HepG2 (cell line): ENCODE results near the gene SAMD14. TPM values are rescaled to one million over a fixed set of nuclear protein-coding genes. Genes with fewer than 3 reads are reported as not detected.

Experiments
- FOXK1 ChIP-seq: sonication (generic); formaldehyde crosslinking; IDR thresholded peaks from 2 replicates; pipeline ENCODE4 v1.4.0; 2020; ENCODE audit warnings: low read depth, missing genetic modification reagents, borderline replicate concordance
- HNF4G ChIP-seq, 2 experiments: sonication (generic) in 1 of 2; formaldehyde crosslinking in 1 of 2; IDR thresholded peaks; 2 replicates each; pipeline versions ENCODE4 v1.4.0 to v1.6.1; 2011 to 2020; ENCODE audit warnings: borderline replicate concordance in 2 of 2, low read depth in 2 of 2, mild to moderate bottlenecking in 2 of 2, low read length in 1 of 2, missing genetic modification reagents in 1 of 2, moderate library complexity in 1 of 2
- IKZF1 ChIP-seq: fragments of 450-650 bp; IDR thresholded peaks from 2 replicates; pipeline ENCODE4 v1.7.1; 2016
- MAFF ChIP-seq: IDR thresholded peaks from 2 replicates; pipeline ENCODE4 v1.6.1; 2011; ENCODE audit warnings: low read depth, low read length, improper control_type of control experiment
- MATR3 ChIP-seq: sonication (generic); formaldehyde crosslinking; IDR thresholded peaks from 2 replicates; pipeline ENCODE4 v1.4.0; 2020; ENCODE audit warnings: missing genetic modification reagents
- NCOA2 ChIP-seq: sonication (generic); formaldehyde crosslinking; IDR thresholded peaks from 2 replicates; pipeline ENCODE4 v1.8.0; 2022; ENCODE audit warnings: inconsistent platforms
- NCOR1 ChIP-seq: fragments of 200-600 bp; sonication (generic); IDR thresholded peaks from 2 replicates; pipeline ENCODE4 v1.7.0; 2017; ENCODE audit warnings: antibody characterized with exemption, low read length, borderline replicate concordance
- POLR2A ChIP-seq, 2 experiments: IDR thresholded peaks; 2 replicates each; pipeline ENCODE4 v1.6.1; 2011; ENCODE audit warnings: low read depth in 2 of 2, low read length in 2 of 2, mild to moderate bottlenecking in 1 of 2, moderate library complexity in 1 of 2; ENCODE audit not compliant: insufficient read depth in 1 of 2
- STAT5B ChIP-seq: sonication (generic); formaldehyde crosslinking; IDR thresholded peaks from 2 replicates; pipeline ENCODE4 v1.4.0; 2020; ENCODE audit warnings: missing genetic modification reagents
- TAF15 ChIP-seq: fragments of 200-400 bp; formaldehyde crosslinking; IDR thresholded peaks from one replicate; pipeline ENCODE4 v1.6.1; 2018; ENCODE audit warnings: mild to moderate bottlenecking, low read depth, low read length; ENCODE audit not compliant: poor library complexity, severe bottlenecking
- TBP ChIP-seq: sonication (generic); formaldehyde crosslinking; IDR thresholded peaks from 2 replicates; pipeline ENCODE4 v1.5.0; 2020; ENCODE audit warnings: missing genetic modification reagents
- YY1 ChIP-seq: IDR thresholded peaks from 2 replicates; pipeline ENCODE4 v1.6.1; 2011; ENCODE audit warnings: low read length, low read depth, moderate library complexity, mild to moderate bottlenecking; ENCODE audit not compliant: insufficient read depth, insufficient replicate concordance
- ZFP37 ChIP-seq: sonication (generic); formaldehyde crosslinking; IDR thresholded peaks from 2 replicates; pipeline ENCODE4 v1.4.0; 2020; ENCODE audit warnings: missing genetic modification reagents, borderline replicate concordance
- ZNF224 ChIP-seq: sonication (generic); formaldehyde crosslinking; IDR thresholded peaks from 2 replicates; pipeline ENCODE4 v1.5.0; 2020; ENCODE audit warnings: mild to moderate bottlenecking, missing genetic modification reagents
- ZNF256 ChIP-seq: sonication (generic); formaldehyde crosslinking; conservative IDR thresholded peaks from 2 replicates; pipeline ENCODE4 v1.4.0; 2020; ENCODE audit warnings: missing genetic modification reagents
- ZNF3 ChIP-seq: IDR thresholded peaks from 2 replicates; pipeline ENCODE4 v1.7.0; 2017; ENCODE audit warnings: inconsistent platforms
- ZNF501 ChIP-seq: sonication (generic); formaldehyde crosslinking; IDR thresholded peaks from 2 replicates; pipeline ENCODE4 v1.5.1; 2020; ENCODE audit warnings: mild to moderate bottlenecking, moderate library complexity, missing genetic modification reagents
- ZNF589 ChIP-seq: sonication (generic); formaldehyde crosslinking; conservative IDR thresholded peaks from 2 replicates; pipeline ENCODE4 v1.8.0; 2022; ENCODE audit warnings: mild to moderate bottlenecking, moderate library complexity, missing genetic modification reagents
- ZNF670 ChIP-seq: sonication (generic); formaldehyde crosslinking; IDR thresholded peaks from 2 replicates; pipeline ENCODE4 v1.8.0; 2022; ENCODE audit warnings: mild to moderate bottlenecking, missing genetic modification reagents, borderline replicate concordance
- ZSCAN20 ChIP-seq: sonication (generic); formaldehyde crosslinking; IDR thresholded peaks from 2 replicates; pipeline ENCODE4 v1.4.0; 2020; ENCODE audit warnings: missing genetic modification reagents, mild to moderate bottlenecking, borderline replicate concordance
- polyA plus RNA-seq, 8 experiments: library from polyadenylated mRNA; depleted of rRNA in 3 of 8; stranded (reverse) in 7 of 8; unstranded in 1 of 8; fragments of >200 nt; fragmentation: Illumina TruSeq in 4 of 8; extraction: Trizol in 4 of 8; gene quantifications; 2 replicates each; pipeline versions ENCODE4 v1.2.1 to v1.2.3, GENCODE V29; 2011 to 2016; ENCODE audit warnings: low read depth in 4 of 8, missing spikeins in 1 of 8, mixed read lengths in 1 of 8; ENCODE audit not compliant: insufficient read depth in 1 of 8
- total RNA-seq, 5 experiments: library from RNA; depleted of rRNA; stranded (reverse); fragments of >200 nt; fragmentation: Illumina TruSeq; extraction: Trizol; gene quantifications; 2 replicates each; pipeline ENCODE4 v1.2.3, GENCODE V29; 2016; ENCODE audit warnings: low read depth in 1 of 5
- TF ChIP-seq, protein P1 (sequence below): sonication (generic); formaldehyde crosslinking; IDR thresholded peaks from 2 replicates; pipeline ENCODE4 v1.5.0; 2020; ENCODE audit warnings: mild to moderate bottlenecking, missing genetic modification reagents
- TF ChIP-seq, protein P2 (sequence below): sonication (generic); formaldehyde crosslinking; IDR thresholded peaks from 2 replicates; pipeline ENCODE4 v1.5.1; 2020; ENCODE audit warnings: mild to moderate bottlenecking, missing genetic modification reagents
- TF ChIP-seq, protein P3 (sequence below): sonication (generic); formaldehyde crosslinking; IDR thresholded peaks from 2 replicates; pipeline ENCODE4 v1.5.0; 2020; ENCODE audit warnings: missing genetic modification reagents, mild to moderate bottlenecking, borderline replicate concordance

Gene SAMD14
- total and polyA plus RNA-seq, 2 of the 13 experiments (the other 11 are each of a cell fraction or from before 2014, with no cell fraction given), result 0.07 to 0.22 TPM

DNA sequence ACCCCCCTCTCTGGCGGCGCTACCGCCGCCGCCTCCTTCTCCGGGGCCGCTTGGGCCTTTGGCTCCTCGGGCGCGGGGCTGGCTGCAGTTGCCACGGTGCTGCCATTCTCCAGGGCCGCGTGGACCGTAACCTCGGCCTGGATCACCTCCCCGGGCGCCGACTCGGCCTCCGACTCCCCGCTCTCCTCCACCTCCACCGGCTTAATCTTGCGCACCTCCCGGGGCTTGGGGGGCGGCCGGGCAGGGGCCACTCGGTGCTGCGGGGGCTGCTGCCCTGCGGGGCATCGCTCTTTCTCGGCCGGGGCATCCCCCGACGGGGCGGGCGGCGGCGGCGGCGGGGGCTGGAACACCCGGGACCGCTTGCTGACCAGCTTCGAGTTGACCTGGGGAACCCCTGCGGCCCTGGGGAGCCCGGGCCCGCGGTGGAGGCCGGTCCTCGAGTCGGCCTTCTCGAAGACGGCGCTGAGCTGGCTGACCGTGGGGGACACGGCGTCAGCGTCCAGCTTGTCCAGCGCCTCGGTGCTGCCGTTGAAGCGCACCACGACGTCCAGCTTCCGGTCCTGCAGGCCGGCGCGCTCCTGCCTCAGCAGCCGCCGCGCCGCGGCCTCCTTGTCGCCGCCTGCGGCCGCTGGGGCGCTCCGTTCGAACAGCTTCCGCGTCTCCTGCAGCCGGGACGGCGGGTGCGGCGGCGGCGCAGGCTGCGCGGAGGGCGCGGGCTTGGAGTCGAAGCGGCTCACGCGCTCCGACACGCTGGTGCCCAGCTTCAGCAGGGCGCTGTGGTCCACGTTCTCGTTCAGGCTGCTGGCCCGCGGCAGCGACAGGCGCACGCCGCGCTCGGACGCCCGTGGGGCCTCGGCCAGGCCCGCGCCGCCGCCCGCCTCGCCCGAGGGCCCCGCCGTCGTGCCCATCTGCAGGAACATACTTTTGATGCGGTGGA, 19.7 kb upstream of the SAMD14 start (continued):
- no peak for TF ChIP-seq ZFP37 (CRISPR knock-in tag)
- TF ChIP-seq IKZF1, result no peak
- TF ChIP-seq ZNF670 (CRISPR knock-in tag), result no peak; the same call in 1 of the 2 replicates
- no peak for TF ChIP-seq ZSCAN20 (CRISPR knock-in tag)
- TF ChIP-seq TBP, result no peak
- 0 out of 2 replicates have a peak, but pooled peaks have one; percentile 31 for TF ChIP-seq ZNF224
- no peak for TF ChIP-seq NCOA2 (CRISPR knock-in tag)
- TF ChIP-seq HNF4G (IDR thresholded peaks at IDR 0.05; ENCODE audit: borderline replicate concordance, low read depth, low read length), result peak; percentile 6; the same call in 1 of the 2 replicates
- TF ChIP-seq HNF4G (CRISPR knock-in tag; IDR thresholded peaks at IDR 0.05; ENCODE audit: borderline replicate concordance, low read depth), result no peak
- no peak for TF ChIP-seq MATR3
- TF ChIP-seq FOXK1 (CRISPR knock-in tag), result no peak
- no peak for TF ChIP-seq TAF15
- TF ChIP-seq POLR2A (IDR thresholded peaks at IDR 0.05; ENCODE audit: insufficient read depth in 1 of 2, low read depth in 2 of 2, low read length in 2 of 2), result no peak
- no peak for TF ChIP-seq ZNF256 (CRISPR knock-in tag)
- no peak for TF ChIP-seq ZNF3 (CRISPR knock-in tag)
- peak; percentile 42; the same call in 1 of the 2 replicates for TF ChIP-seq ZNF501 (CRISPR knock-in tag)
- TF ChIP-seq, protein P1, sequence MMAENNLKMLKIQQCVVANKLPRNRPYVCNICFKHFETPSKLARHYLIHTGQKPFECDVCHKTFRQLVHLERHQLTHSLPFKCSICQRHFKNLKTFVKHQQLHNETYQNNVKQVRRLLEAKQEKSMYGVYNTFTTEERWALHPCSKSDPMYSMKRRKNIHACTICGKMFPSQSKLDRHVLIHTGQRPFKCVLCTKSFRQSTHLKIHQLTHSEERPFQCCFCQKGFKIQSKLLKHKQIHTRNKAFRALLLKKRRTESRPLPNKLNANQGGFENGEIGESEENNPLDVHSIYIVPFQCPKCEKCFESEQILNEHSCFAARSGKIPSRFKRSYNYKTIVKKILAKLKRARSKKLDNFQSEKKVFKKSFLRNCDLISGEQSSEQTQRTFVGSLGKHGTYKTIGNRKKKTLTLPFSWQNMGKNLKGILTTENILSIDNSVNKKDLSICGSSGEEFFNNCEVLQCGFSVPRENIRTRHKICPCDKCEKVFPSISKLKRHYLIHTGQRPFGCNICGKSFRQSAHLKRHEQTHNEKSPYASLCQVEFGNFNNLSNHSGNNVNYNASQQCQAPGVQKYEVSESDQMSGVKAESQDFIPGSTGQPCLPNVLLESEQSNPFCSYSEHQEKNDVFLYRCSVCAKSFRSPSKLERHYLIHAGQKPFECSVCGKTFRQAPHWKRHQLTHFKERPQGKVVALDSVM (CRISPR knock-in tag), result peak; percentile 54; the same call in 1 of the 2 replicates
- TF ChIP-seq NCOR1, result no peak
- TF ChIP-seq MAFF, result no peak
- TF ChIP-seq STAT5B (CRISPR knock-in tag), result no peak
- TF ChIP-seq, protein P2, sequence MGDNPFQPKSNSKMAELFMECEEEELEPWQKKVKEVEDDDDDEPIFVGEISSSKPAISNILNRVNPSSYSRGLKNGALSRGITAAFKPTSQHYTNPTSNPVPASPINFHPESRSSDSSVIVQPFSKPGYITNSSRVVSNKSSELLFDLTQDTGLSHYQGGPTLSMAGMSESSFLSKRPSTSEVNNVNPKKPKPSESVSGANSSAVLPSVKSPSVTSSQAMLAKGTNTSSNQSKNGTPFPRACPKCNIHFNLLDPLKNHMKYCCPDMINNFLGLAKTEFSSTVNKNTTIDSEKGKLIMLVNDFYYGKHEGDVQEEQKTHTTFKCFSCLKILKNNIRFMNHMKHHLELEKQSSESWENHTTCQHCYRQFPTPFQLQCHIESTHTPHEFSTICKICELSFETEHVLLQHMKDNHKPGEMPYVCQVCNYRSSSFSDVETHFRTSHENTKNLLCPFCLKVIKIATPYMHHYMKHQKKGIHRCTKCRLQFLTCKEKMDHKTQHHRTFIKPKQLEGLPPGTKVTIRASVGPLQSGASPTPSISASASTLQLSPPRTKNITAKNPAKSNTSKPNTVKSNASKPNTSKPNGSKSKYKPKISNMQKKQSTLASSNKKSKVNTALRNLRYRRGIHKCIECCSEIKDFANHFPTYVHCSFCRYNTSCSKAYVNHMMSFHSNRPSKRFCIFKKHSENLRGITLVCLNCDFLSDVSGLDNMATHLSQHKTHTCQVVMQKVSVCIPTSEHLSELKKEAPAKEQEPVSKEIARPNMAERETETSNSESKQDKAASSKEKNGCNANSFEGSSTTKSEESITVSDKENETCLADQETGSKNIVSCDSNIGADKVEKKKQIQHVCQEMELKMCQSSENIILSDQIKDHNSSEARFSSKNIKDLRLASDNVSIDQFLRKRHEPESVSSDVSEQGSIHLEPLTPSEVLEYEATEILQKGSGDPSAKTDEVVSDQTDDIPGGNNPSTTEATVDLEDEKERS (CRISPR knock-in tag), result no peak
- TF ChIP-seq ZNF589 (CRISPR knock-in tag), result 0 out of 2 replicates have a peak, but pooled peaks have one; percentile 81
- TF ChIP-seq YY1, result peak; percentile 11
- TF ChIP-seq, protein P3, sequence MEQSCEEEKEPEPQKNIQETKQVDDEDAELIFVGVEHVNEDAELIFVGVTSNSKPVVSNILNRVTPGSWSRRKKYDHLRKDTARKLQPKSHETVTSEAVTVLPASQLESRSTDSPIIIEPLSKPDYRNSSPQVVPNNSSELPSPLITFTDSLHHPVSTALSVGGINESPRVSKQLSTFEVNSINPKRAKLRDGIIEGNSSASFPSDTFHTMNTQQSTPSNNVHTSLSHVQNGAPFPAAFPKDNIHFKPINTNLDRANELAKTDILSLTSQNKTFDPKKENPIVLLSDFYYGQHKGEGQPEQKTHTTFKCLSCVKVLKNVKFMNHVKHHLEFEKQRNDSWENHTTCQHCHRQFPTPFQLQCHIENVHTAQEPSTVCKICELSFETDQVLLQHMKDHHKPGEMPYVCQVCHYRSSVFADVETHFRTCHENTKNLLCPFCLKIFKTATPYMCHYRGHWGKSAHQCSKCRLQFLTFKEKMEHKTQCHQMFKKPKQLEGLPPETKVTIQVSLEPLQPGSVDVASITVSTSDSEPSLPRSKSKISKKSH, result no peak
